Fibroblast of peridontal ligament (primary cell): ENCODE measurements around the gene PGR.
"Not testable (repeated sequence)": the region's sequence is repeated elsewhere in the genome, so short reads cannot be mapped to it uniquely, and the experiment has no call there.

Experiments used
- DNase-seq: peaks from one replicate; pipeline ENCODE4 v3.0.0-alpha.2; 2010; ENCODE audit errors: extremely low read depth

PGR gene

GRCh38 chr11:101082813-101083212 is 46.8 kb downstream of the PGR start:
- DNase-seq = no peak

GRCh38 chr11:101063706-101064105 is 65.9 kb downstream of the PGR start:
- no peak for DNase-seq

GRCh38 chr11:101061606-101062005 is 68.0 kb downstream of the PGR start:
- peak; percentile 6 for DNase-seq

GRCh38 chr11:101059331-101059730 is 70.3 kb downstream of the PGR start:
- no peak for DNase-seq

GRCh38 chr11:101053492-101053891 is 76.1 kb downstream of the PGR start:
- no peak for DNase-seq

- DNase-seq = no peak
Measured at GRCh38 chr11:101051677-101052076, 77.9 kb downstream of the PGR start.

- no peak for DNase-seq
Measured at GRCh38 chr11:101049813-101050212, 79.8 kb downstream of the PGR start.

GRCh38 chr11:101049123-101049522 is 80.5 kb downstream of the PGR start:
- no peak for DNase-seq

GRCh38 chr11:101048479-101048878 is 81.1 kb downstream of the PGR start:
- no peak for DNase-seq

- no peak for DNase-seq
Measured at GRCh38 chr11:101046947-101047346, 82.7 kb downstream of the PGR start.

- no peak for DNase-seq
Measured at GRCh38 chr11:101045415-101045814, 84.2 kb downstream of the PGR start.

- DNase-seq = no peak
Measured at GRCh38 chr11:101043940-101044339, 85.7 kb downstream of the PGR start.

- no peak for DNase-seq
Measured at GRCh38 chr11:101035872-101036271, 93.7 kb downstream of the PGR start.

- peak; percentile 11 for DNase-seq
Measured at GRCh38 chr11:101034076-101034475, 95.5 kb downstream of the PGR start.

GRCh38 chr11:101032991-101033390 is 96.6 kb downstream of the PGR start:
- DNase-seq = no peak

- no peak for DNase-seq
Measured at GRCh38 chr11:101031713-101032112, 97.9 kb downstream of the PGR start.

- DNase-seq = no peak
Measured at GRCh38 chr11:101030692-101031091, 98.9 kb downstream of the PGR start.

GRCh38 chr11:101030015-101030414 is 99.6 kb downstream of the PGR start:
- DNase-seq = no peak

- DNase-seq = no peak
Measured at GRCh38 chr11:101028644-101029043, 101.0 kb downstream of the PGR start.

GRCh38 chr11:101022256-101022655 is 107.4 kb downstream of the PGR start:
- DNase-seq = no peak

- DNase-seq = no peak
Measured at GRCh38 chr11:101019870-101020269, 109.7 kb downstream of the PGR start.

GRCh38 chr11:101014600-101015285 is 114.9 kb downstream of the PGR start:
- DNase-seq = no peak

- not testable (repeated sequence) for DNase-seq
Measured at GRCh38 chr11:101013702-101014101, 115.9 kb downstream of the PGR start.

- no peak for DNase-seq
Measured at GRCh38 chr11:101011881-101012280, 117.7 kb downstream of the PGR start.
